HFFc6 (cell line): ENCODE data around the gene LHFPL3. TPM values are rescaled to one million over a fixed set of nuclear protein-coding genes. Genes with fewer than 3 reads are reported as not detected.

Experiments used
- DNase-seq: peaks from one replicate; pipeline ENCODE4 v3.0.0-alpha.2; 2018
- H3K27ac Mint-ChIP-seq: 2 replicates; pipeline ENCODE4 v1.8.0; 2020; ENCODE audit warnings: mild to moderate bottlenecking, mixed read lengths
- H3K27me3 Mint-ChIP-seq: 2 replicates; pipeline ENCODE4 v1.8.0; 2021; ENCODE audit warnings: mild to moderate bottlenecking, moderate library complexity, mixed read lengths; ENCODE audit not compliant: insufficient read depth
- H3K36me3 Mint-ChIP-seq: 2 replicates; pipeline ENCODE4 v1.8.0; 2021; ENCODE audit warnings: low read depth, mixed read lengths
- H3K4me1 Mint-ChIP-seq: 2 replicates; pipeline ENCODE4 v1.8.0; 2020; ENCODE audit warnings: low read depth, mixed read lengths
- H3K4me3 Mint-ChIP-seq: 2 replicates; pipeline ENCODE4 v1.8.0; 2020; ENCODE audit warnings: mild to moderate bottlenecking, moderate library complexity, mixed read lengths
- H3K9me3 Mint-ChIP-seq: 2 replicates; pipeline ENCODE4 v1.8.0; 2020; ENCODE audit warnings: mild to moderate bottlenecking, mixed read lengths
- total RNA-seq, 6 experiments: library from RNA; stranded (reverse); fragmentation: NEBNext Ultra II Directional; extraction: Animal tissue kit (Norgen Biotek cat#: 25700); gene quantifications; 2 replicates in 1 of 6; 3 replicates in 5 of 6; pipeline ENCODE4 v1.2.3, GENCODE V29; 2021
- TF ChIP-seq, protein P1 (sequence below): fragments of 200-600 bp; sonication (generic); IDR thresholded peaks from 2 replicates; pipeline ENCODE4 v1.5.0; 2021; ENCODE audit warnings: antibody characterized with exemption, mild to moderate bottlenecking

Gene LHFPL3
- total RNA-seq, 6 experiments from 2014 or later = not detected

DNA sequence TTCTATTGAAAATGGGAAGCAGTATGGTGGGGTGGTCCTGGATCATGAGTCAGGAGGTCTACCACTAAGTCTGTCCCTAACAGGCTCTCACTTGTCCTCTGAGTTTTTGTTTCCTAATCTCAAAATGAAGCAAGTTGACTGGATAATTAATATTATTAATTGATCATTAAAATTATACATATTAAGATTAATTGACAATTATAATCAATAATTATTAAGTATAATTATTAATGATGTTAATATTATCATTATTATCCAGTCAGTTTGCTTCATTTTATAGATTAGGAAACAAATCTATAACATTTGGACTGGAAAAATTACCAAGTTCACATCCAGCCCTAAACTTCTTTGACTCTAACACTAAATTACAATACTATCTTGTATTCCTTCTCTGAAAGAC is 511.4 kb downstream of the LHFPL3 start:
- no peak overlapping the region for H3K27ac Mint-ChIP-seq
- TF ChIP-seq, protein P1, sequence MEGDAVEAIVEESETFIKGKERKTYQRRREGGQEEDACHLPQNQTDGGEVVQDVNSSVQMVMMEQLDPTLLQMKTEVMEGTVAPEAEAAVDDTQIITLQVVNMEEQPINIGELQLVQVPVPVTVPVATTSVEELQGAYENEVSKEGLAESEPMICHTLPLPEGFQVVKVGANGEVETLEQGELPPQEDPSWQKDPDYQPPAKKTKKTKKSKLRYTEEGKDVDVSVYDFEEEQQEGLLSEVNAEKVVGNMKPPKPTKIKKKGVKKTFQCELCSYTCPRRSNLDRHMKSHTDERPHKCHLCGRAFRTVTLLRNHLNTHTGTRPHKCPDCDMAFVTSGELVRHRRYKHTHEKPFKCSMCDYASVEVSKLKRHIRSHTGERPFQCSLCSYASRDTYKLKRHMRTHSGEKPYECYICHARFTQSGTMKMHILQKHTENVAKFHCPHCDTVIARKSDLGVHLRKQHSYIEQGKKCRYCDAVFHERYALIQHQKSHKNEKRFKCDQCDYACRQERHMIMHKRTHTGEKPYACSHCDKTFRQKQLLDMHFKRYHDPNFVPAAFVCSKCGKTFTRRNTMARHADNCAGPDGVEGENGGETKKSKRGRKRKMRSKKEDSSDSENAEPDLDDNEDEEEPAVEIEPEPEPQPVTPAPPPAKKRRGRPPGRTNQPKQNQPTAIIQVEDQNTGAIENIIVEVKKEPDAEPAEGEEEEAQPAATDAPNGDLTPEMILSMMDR = no peak
- no peak for DNase-seq
- H3K27me3 Mint-ChIP-seq = peaks cover 5% of the 10 kb centered on the region
- no peaks in the 10 kb centered on the region for H3K9me3 Mint-ChIP-seq
- H3K36me3 Mint-ChIP-seq = no peaks in the 10 kb centered on the region
- no peak overlapping the region for H3K4me3 Mint-ChIP-seq
- no peaks in the 10 kb centered on the region for H3K4me1 Mint-ChIP-seq

DNA sequence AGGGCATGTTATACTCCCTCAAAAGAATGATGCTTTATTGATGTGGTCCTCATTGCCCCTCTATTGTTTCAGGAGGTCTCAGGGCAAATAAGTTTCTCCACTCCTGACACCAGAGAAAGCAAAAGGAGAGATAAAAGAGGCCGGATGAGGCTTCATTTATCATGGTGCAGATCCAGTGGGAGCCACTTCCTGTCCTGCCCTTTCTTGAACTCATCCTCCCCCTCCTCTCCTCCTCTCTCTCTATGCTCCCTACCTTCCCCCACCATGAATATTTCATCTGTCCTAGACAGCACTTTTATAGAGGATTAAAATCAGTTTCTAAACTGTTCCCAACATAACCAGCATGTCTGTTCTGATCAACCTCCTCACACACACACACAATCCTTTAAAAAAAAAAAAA is 513.4 kb downstream of the LHFPL3 start:
- Mint-ChIP-seq H3K4me3 (no peak overlapping the region), H3K27me3 (peaks cover 10% of the 10 kb centered on the region), H3K4me1 (no peaks in the 10 kb centered on the region), H3K36me3 (no peaks in the 10 kb centered on the region), H3K27ac (no peak overlapping the region), H3K9me3 (no peaks in the 10 kb centered on the region)
- TF ChIP-seq, protein P1 = no peak
- no peak for DNase-seq

DNA sequence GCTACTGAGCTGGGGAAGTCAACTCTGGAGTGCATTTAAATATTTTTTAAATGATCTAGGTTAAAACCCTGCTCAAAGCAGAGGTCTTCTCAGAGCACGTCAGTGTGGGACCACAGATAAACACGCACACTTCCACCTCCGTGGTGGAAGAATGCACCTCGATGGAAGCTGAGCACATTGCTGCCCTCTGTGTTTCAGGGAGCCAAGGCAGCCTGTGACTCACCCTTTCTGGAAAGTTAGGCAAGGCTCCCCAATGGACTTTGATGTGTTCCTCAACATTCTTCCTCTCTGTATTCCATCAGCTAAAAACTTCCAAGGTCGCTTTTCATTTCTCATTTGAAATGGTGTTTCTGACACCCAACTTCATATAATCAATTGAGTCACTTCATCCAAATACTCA is 514.8 kb downstream of the LHFPL3 start:
- no peak overlapping the region for H3K4me3 Mint-ChIP-seq
- no peak for DNase-seq
- peaks cover 10% of the 10 kb centered on the region for H3K27me3 Mint-ChIP-seq
- TF ChIP-seq, protein P1 = no peak
- no peak overlapping the region for H3K27ac Mint-ChIP-seq
- H3K4me1 Mint-ChIP-seq = no peaks in the 10 kb centered on the region
- H3K36me3 Mint-ChIP-seq = no peaks in the 10 kb centered on the region
- no peaks in the 10 kb centered on the region for H3K9me3 Mint-ChIP-seq

DNA sequence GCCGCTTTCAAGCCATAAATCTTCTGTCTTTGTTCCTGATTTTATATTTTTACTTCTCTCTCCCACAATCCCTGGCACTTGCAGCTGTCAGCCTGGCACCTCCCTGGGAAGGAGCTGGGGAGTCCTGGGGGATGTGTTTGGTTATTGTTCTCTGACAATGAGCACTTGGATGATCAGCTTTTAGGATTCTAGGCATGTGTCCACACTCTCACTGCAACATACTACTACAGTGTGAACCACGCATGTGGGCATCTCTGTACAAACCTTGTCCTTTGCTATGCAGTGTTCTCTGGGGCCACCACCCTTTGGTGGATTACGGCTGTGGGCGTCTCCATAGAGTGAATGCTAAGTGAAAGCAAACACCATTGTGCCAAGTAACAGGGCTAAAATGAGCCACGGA is 517.2 kb downstream of the LHFPL3 start:
- Mint-ChIP-seq H3K4me1 (no peaks in the 10 kb centered on the region), H3K27me3 (peaks cover 17% of the 10 kb centered on the region), H3K36me3 (no peaks in the 10 kb centered on the region), H3K27ac (no peak overlapping the region), H3K4me3 (no peak overlapping the region), H3K9me3 (no peaks in the 10 kb centered on the region)
- TF ChIP-seq, protein P1 = no peak
- DNase-seq = no peak

DNA sequence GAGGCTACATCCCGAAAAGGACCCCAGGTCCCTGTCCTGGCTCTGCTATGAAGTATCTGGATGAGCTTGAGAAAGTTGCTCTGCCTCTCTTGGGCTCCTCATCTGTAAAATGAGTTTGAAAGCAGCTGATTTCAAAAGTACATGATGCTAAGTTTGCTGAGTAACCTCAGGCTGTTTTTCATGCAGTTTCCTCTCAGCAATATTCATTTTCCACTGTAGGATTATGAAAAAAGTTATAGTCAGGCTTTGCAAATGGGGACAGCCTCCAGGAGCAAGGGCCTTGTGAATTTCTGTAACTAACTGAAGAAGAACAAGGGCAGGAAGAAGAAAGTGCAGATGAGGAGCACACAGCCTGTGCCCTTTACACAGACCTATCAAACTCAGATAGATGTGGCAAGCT is 518.3 kb downstream of the LHFPL3 start:
- TF ChIP-seq, protein P1 = no peak
- Mint-ChIP-seq H3K36me3 (no peaks in the 10 kb centered on the region), H3K27ac (no peak overlapping the region), H3K9me3 (no peaks in the 10 kb centered on the region), H3K4me1 (no peaks in the 10 kb centered on the region), H3K4me3 (no peak overlapping the region), H3K27me3 (peaks cover 18% of the 10 kb centered on the region)
- DNase-seq = no peak
